Ishikawa (cell line): Measurements from ENCODE around the gene BMPER.

Experiments used
- CEBPB ChIP-seq: IDR thresholded peaks from 2 replicates; pipeline ENCODE4 v1.6.1; 2012
- CREB1 ChIP-seq: IDR thresholded peaks from 2 replicates; pipeline ENCODE4 v1.6.1; 2012; ENCODE audit warnings: low read depth
- EGR1 ChIP-seq: IDR thresholded peaks from 2 replicates; pipeline ENCODE4 v1.6.1; 2012
- EP300 ChIP-seq: IDR thresholded peaks from 2 replicates; pipeline ENCODE4 v1.6.1; 2012; ENCODE audit warnings: borderline replicate concordance
- FOXM1 ChIP-seq: IDR thresholded peaks from 2 replicates; pipeline ENCODE4 v1.6.1; 2012; ENCODE audit warnings: low read depth, borderline replicate concordance
- MAX ChIP-seq: IDR thresholded peaks from 2 replicates; pipeline ENCODE4 v1.6.1; 2012
- NFIC ChIP-seq: IDR thresholded peaks from 2 replicates; pipeline ENCODE4 v1.6.1; 2012
- RAD21 ChIP-seq: IDR thresholded peaks from 2 replicates; pipeline ENCODE4 v1.6.1; 2012; ENCODE audit warnings: low read depth
- REST ChIP-seq: IDR thresholded peaks from 2 replicates; pipeline ENCODE4 v1.6.1; 2012; ENCODE audit warnings: low read depth, mild to moderate bottlenecking
- TAF1 ChIP-seq: IDR thresholded peaks from 2 replicates; pipeline ENCODE4 v1.6.1; 2012; ENCODE audit warnings: low read depth, mild to moderate bottlenecking
- TCF12 ChIP-seq: IDR thresholded peaks from 2 replicates; pipeline ENCODE4 v1.6.1; 2012; ENCODE audit warnings: low read depth
- TEAD4 ChIP-seq: IDR thresholded peaks from 2 replicates; pipeline ENCODE4 v1.6.1; 2012
- USF1 ChIP-seq: IDR thresholded peaks from 2 replicates; pipeline ENCODE4 v1.6.1; 2012
- YY1 ChIP-seq: IDR thresholded peaks from 2 replicates; pipeline ENCODE4 v1.6.1; 2012; ENCODE audit warnings: low read depth
- ZBTB7A ChIP-seq: IDR thresholded peaks from 2 replicates; pipeline ENCODE4 v1.6.1; 2012; ENCODE audit warnings: low read depth

The BMPER gene

GRCh38 chr7:33986951-33987947 is 81.9 kb downstream of the BMPER start:
- TF ChIP-seq FOXM1 = no peak
- TF ChIP-seq TAF1 = no peak
- no peak for TF ChIP-seq USF1

- TF ChIP-seq MAX (no peak), ZBTB7A (no peak), TEAD4 (no peak), YY1 (no peak), CEBPB (no peak), REST (no peak), EP300 (no peak), EGR1 (no peak), FOXM1 (no peak), RAD21 (no peak), USF1 (no peak), TCF12 (no peak), CREB1 (no peak), NFIC (no peak), TAF1 (no peak)
Measured at GRCh38 chr7:33996899-33997298, 91.6 kb downstream of the BMPER start.

DNA sequence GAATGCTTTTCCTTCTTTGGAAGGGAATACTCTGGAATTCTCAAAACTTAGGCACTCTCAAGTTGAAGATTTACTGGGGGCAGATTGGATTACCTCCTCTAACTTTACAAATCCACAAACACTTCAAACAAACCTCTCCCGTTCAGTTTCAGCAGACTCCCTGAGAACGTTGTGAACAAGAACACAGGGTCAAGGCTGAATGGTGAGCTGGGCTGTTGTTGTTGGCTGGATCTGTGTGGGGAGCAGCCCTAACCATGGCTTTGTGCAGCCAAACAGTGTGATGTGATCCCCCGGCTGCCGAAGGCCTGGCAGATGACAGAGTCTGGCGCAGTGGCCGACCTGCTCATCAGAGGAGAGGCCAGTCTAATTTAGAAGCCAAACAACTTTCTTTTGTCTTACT is 93.1 kb downstream of the BMPER start:
- no peak for TF ChIP-seq REST
- no peak for TF ChIP-seq CREB1
- TF ChIP-seq RAD21 = no peak
- no peak for TF ChIP-seq NFIC
- no peak for TF ChIP-seq FOXM1
- TF ChIP-seq CEBPB = no peak
- TF ChIP-seq USF1 = no peak
- TF ChIP-seq TEAD4 = no peak
- no peak for TF ChIP-seq TCF12
- TF ChIP-seq EGR1 = no peak
- no peak for TF ChIP-seq EP300
- no peak for TF ChIP-seq YY1
- no peak for TF ChIP-seq MAX
- no peak for TF ChIP-seq ZBTB7A
- no peak for TF ChIP-seq TAF1

- no peak for TF ChIP-seq USF1
- no peak for TF ChIP-seq TAF1
- TF ChIP-seq FOXM1 = no peak
- no peak for TF ChIP-seq CEBPB
- no peak for TF ChIP-seq TCF12
- no peak for TF ChIP-seq YY1
- TF ChIP-seq RAD21 = no peak
- TF ChIP-seq TEAD4 = no peak
- TF ChIP-seq MAX = no peak
- TF ChIP-seq CREB1 = no peak
- TF ChIP-seq NFIC = no peak
- no peak for TF ChIP-seq EGR1
- no peak for TF ChIP-seq REST
- no peak for TF ChIP-seq ZBTB7A
- no peak for TF ChIP-seq EP300
Measured at GRCh38 chr7:34011017-34011695, 105.8 kb downstream of the BMPER start.
